GM21723 (cell line): Measurements from ENCODE around the gene PLD4.
"Not testable (repeated sequence)": the region's sequence is repeated elsewhere in the genome, so short reads cannot be mapped to it uniquely, and the experiment has no call there.

Experiments
- ATAC-seq: cut with Tn5 transposase; IDR thresholded peaks from one replicate; pipeline ENCODE4 v1.9.1; 2021; ENCODE audit warnings: mild to moderate bottlenecking, moderate library complexity; ENCODE audit not compliant: unreplicated experiment

PLD4 gene

GRCh38 chr14:104939666-104940410 is 15.2 kb downstream of the PLD4 start:
- ATAC-seq, result no peak

- no peak for ATAC-seq
Measured at GRCh38 chr14:104940526-104941150, 16.0 kb downstream of the PLD4 start.

GRCh38 chr14:104941508-104942365 is 17.1 kb downstream of the PLD4 start:
- ATAC-seq, result no peak

- no peak for ATAC-seq
Measured at GRCh38 chr14:104942586-104942985, 17.9 kb downstream of the PLD4 start.

GRCh38 chr14:104943216-104944015 is 18.7 kb downstream of the PLD4 start:
- not testable (repeated sequence) for ATAC-seq

GRCh38 chr14:104944016-104944308 is 19.3 kb downstream of the PLD4 start:
- ATAC-seq, result not testable (repeated sequence)

GRCh38 chr14:104944436-104945205 is 19.9 kb downstream of the PLD4 start:
- not testable (repeated sequence) for ATAC-seq

GRCh38 chr14:104945266-104945665 is 20.6 kb downstream of the PLD4 start:
- ATAC-seq, result not testable (repeated sequence)

- not testable (repeated sequence) for ATAC-seq
Measured at GRCh38 chr14:104945986-104946965, 21.6 kb downstream of the PLD4 start.

- not testable (repeated sequence) for ATAC-seq
Measured at GRCh38 chr14:104947201-104947600, 22.5 kb downstream of the PLD4 start.

- ATAC-seq, result not testable (repeated sequence)
Measured at GRCh38 chr14:104947881-104948735, 23.4 kb downstream of the PLD4 start.

- no peak for ATAC-seq
Measured at GRCh38 chr14:104948736-104949031, 24.0 kb downstream of the PLD4 start.

- not testable (repeated sequence) for ATAC-seq
Measured at GRCh38 chr14:104949406-104949955, 24.8 kb downstream of the PLD4 start.

GRCh38 chr14:104950021-104950420 is 25.3 kb downstream of the PLD4 start:
- no peak for ATAC-seq

- not testable (repeated sequence) for ATAC-seq
Measured at GRCh38 chr14:104950701-104951100, 26.0 kb downstream of the PLD4 start.

- ATAC-seq, result not testable (repeated sequence)
Measured at GRCh38 chr14:104951863-104952657, 27.4 kb downstream of the PLD4 start.

GRCh38 chr14:104953097-104953496 is 28.4 kb downstream of the PLD4 start:
- no peak for ATAC-seq
